ENCODE data around the gene EFHD1. TPM values are rescaled to one million over a fixed set of nuclear protein-coding genes. Genes with fewer than 3 reads are reported as not detected.

The EFHD1 gene
- total RNA-seq, 1 experiment from 2014 or later = 73.5 TPM

DNA sequence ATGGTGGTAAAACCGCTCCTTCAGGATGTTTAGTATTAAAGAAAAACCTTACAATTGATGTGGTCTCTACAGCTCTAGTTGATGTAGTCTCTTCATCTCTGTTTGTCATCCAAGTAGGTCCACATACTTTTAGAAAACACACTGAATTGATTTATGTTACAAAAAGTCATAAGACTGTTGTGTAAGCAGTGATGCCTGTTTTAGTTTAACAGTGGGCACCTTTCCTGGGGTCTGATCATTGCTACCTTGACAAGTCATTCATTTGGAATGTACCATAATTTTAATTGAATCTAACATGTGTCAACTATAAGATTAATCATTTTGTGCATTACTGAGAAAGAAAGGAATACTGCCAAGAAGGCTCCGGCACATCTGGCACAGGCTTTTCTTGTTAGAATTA, 98.1 kb downstream of the EFHD1 start:
- ChIA-PET CTCF (no interaction called here), POLR2A (interaction anchor here (0.6 kb wide), 1 partner anchor 53 kb away, joined by 3 read pairs; no protein-coding TSS in a partner anchor)
- peaks cover 4% of the 10 kb centered on the region; the same call in 1 of the 2 replicates for H3K4me1 ChIP-seq (ENCODE audit: control insufficient read depth, insufficient read depth, low read length)
- no peak overlapping the region for H3K27ac ChIP-seq (ENCODE audit: low read length)
- in situ Hi-C loops (cut with HindIII; ENCODE audit: low pct_unique_long_range_greater_than_20kb, low sequenced_read_pairs) = no loop called here
- no peak for ATAC-seq
- no peaks in the 10 kb centered on the region for H3K27me3 ChIP-seq (ENCODE audit: control insufficient read depth, insufficient read depth, low read length)
- peaks cover 8% of the 10 kb centered on the region; the same call in 1 of the 2 replicates for H3K36me3 ChIP-seq (ENCODE audit: control insufficient read depth, insufficient read depth, low read length)
- BruUV-seq (replicated peaks) = no TSS peak
- intact Hi-C loops (cut with micrococcal nuclease; ENCODE audit: unreplicated experiment) = no loop called here
- H3K4me3 ChIP-seq (ENCODE audit: low read depth in 2 of 2, low read length in 2 of 2) = no peak overlapping the region
- TF ChIP-seq SIN3A (IDR thresholded peaks at IDR 0.05; ENCODE audit: borderline replicate concordance, insufficient read depth, low read depth, low read length) (no peak), POLR2AphosphoS5 (IDR thresholded peaks at IDR 0.05; ENCODE audit: low read depth, low read length) (no peak), TCF7L2 (IDR thresholded peaks at IDR 0.05; ENCODE audit: low read depth, low read length) (no peak)
- TF ChIP-seq, protein P1, sequence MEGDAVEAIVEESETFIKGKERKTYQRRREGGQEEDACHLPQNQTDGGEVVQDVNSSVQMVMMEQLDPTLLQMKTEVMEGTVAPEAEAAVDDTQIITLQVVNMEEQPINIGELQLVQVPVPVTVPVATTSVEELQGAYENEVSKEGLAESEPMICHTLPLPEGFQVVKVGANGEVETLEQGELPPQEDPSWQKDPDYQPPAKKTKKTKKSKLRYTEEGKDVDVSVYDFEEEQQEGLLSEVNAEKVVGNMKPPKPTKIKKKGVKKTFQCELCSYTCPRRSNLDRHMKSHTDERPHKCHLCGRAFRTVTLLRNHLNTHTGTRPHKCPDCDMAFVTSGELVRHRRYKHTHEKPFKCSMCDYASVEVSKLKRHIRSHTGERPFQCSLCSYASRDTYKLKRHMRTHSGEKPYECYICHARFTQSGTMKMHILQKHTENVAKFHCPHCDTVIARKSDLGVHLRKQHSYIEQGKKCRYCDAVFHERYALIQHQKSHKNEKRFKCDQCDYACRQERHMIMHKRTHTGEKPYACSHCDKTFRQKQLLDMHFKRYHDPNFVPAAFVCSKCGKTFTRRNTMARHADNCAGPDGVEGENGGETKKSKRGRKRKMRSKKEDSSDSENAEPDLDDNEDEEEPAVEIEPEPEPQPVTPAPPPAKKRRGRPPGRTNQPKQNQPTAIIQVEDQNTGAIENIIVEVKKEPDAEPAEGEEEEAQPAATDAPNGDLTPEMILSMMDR (IDR thresholded peaks at IDR 0.05) = no peak
- TF ChIP-seq, protein P2, sequence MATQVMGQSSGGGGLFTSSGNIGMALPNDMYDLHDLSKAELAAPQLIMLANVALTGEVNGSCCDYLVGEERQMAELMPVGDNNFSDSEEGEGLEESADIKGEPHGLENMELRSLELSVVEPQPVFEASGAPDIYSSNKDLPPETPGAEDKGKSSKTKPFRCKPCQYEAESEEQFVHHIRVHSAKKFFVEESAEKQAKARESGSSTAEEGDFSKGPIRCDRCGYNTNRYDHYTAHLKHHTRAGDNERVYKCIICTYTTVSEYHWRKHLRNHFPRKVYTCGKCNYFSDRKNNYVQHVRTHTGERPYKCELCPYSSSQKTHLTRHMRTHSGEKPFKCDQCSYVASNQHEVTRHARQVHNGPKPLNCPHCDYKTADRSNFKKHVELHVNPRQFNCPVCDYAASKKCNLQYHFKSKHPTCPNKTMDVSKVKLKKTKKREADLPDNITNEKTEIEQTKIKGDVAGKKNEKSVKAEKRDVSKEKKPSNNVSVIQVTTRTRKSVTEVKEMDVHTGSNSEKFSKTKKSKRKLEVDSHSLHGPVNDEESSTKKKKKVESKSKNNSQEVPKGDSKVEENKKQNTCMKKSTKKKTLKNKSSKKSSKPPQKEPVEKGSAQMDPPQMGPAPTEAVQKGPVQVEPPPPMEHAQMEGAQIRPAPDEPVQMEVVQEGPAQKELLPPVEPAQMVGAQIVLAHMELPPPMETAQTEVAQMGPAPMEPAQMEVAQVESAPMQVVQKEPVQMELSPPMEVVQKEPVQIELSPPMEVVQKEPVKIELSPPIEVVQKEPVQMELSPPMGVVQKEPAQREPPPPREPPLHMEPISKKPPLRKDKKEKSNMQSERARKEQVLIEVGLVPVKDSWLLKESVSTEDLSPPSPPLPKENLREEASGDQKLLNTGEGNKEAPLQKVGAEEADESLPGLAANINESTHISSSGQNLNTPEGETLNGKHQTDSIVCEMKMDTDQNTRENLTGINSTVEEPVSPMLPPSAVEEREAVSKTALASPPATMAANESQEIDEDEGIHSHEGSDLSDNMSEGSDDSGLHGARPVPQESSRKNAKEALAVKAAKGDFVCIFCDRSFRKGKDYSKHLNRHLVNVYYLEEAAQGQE (IDR thresholded peaks at IDR 0.05; ENCODE audit: insufficient read depth in 1 of 2, low read depth in 2 of 2, low read length in 1 of 2) = no peak
- H3K9me3 ChIP-seq (ENCODE audit: control insufficient read depth, insufficient read depth, low read depth, low read length) = no peaks in the 10 kb centered on the region
- no peak for DNase-seq (ENCODE audit: low read depth, low spot score)

Other genes with a start within 250 kb of the EFHD1 start
- gene ALPG, start 226.8 kb upstream of the EFHD1 start, total RNA-seq (2021; ENCODE audit: unreplicated experiment) = 65.3 TPM
- not detected for gene ALPI, start 177.5 kb upstream of the EFHD1 start, total RNA-seq (2021; ENCODE audit: unreplicated experiment)
- 2.9 TPM for gene ECEL1, start 145.8 kb upstream of the EFHD1 start, total RNA-seq (2021; ENCODE audit: unreplicated experiment)
- 0.18 TPM for gene PRSS56, start 113.2 kb upstream of the EFHD1 start, total RNA-seq (2021; ENCODE audit: unreplicated experiment)
- gene CHRND, start 107.4 kb upstream of the EFHD1 start, total RNA-seq (2021; ENCODE audit: unreplicated experiment) = not detected
- not detected for gene CHRNG, start 93.9 kb upstream of the EFHD1 start, total RNA-seq (2021; ENCODE audit: unreplicated experiment)
- gene TIGD1, start 83.0 kb upstream of the EFHD1 start, total RNA-seq (2021; ENCODE audit: unreplicated experiment) = 5.1 TPM
- gene EIF4E2, start 82.9 kb upstream of the EFHD1 start, total RNA-seq (2021; ENCODE audit: unreplicated experiment) = 84.0 TPM
- gene GIGYF2, start 63.7 kb downstream of the EFHD1 start, total RNA-seq (2021; ENCODE audit: unreplicated experiment) = 68.3 TPM
- gene KCNJ13, start 143.0 kb downstream of the EFHD1 start, total RNA-seq (2021; ENCODE audit: unreplicated experiment) = 1.1 TPM
- gene SNORC, start 236.7 kb downstream of the EFHD1 start, total RNA-seq (2021; ENCODE audit: unreplicated experiment) = 6.8 TPM

Data from Panc1 (cell line).